PC-9 (cell line): ENCODE results near the gene NRBP1.

Source experiments
- CTCF ChIP-seq: fragments of 200-600 bp; sonication (generic); conservative IDR thresholded peaks from 2 replicates; pipeline ENCODE4 v1.6.1; 2017; ENCODE audit warnings: mixed run types, antibody characterized with exemption, mild to moderate bottlenecking, moderate library complexity
- EZH2 ChIP-seq: fragments of 200-600 bp; sonication (generic); IDR thresholded peaks from 2 replicates; pipeline ENCODE4 v1.8.0; 2017; ENCODE audit warnings: antibody characterized with exemption, low read depth

GRCh38 chr2:27379383-27379835, 49.0 kb upstream of the NRBP1 start:
- TF ChIP-seq CTCF: no peak
- TF ChIP-seq EZH2: no peak
